Left cardiac atrium (tissue), 4 donors: ENCODE measurements around the gene ZNF12. TPM values are rescaled to one million over a fixed set of nuclear protein-coding genes. Genes with fewer than 3 reads are reported as not detected.
A peak's percentile ranks its signal among the peaks of the same experiment; 100 is the strongest.
"Not testable (repeated sequence)": the region's sequence is repeated elsewhere in the genome, so short reads cannot be mapped to it uniquely, and the experiment has no call there.

Experiments
- ATAC-seq, 2 donors: fragments of 200-7000 bp; cut with Tn5 transposase; one replicate each; pipeline ENCODE4 v1.9.1; 2020; ENCODE audit warnings: mild to moderate bottlenecking in 2 of 2, moderate library complexity in 2 of 2
- DNase-seq: peaks from one replicate; pipeline ENCODE4 v3.0.0-alpha.2; 2020
- intact Hi-C, 2 donors: fragments of 100-400 bp; cut with DNase I; formaldehyde crosslinking; loops; one replicate each; pipeline versions ENCODE4 v1.14.1 to v1.15.1; 2022 to 2023
- long read RNA-seq: library from polyadenylated mRNA; unstranded; transcript quantifications from one replicate; pipeline ENCODE4 v2.0.0, GENCODE V29; 2021
- total RNA-seq, 2 donors: library from RNA; stranded (reverse); fragmentation: NEBNext Ultra II Directional; extraction: Animal tissue kit (Norgen Biotek cat#: 25700); gene quantifications; one replicate each; pipeline ENCODE4 v1.2.1, GENCODE V29; 2021
- donor health status: DM: no; HTN: yes; CAD: no.
- donor health status: DM: no; HTN: yes; CAD: no; lungs with severe emphysema.
- donor health status: DM: yes; HTN: yes; CAD: no.
- donor health status: Dilated cardiomyopathy.

Gene ZNF12
- 10 to 100 TPM; 13.6 to 25.5 TPM for total RNA-seq
- long read RNA-seq, full-length matches to known transcripts, result 1 of 3 reads
- long read RNA-seq, partial matches to known transcripts, result 1 of 3 reads
- long read RNA-seq, other reads (novel, unspliced or antisense), result 1 of 3 reads

DNA sequence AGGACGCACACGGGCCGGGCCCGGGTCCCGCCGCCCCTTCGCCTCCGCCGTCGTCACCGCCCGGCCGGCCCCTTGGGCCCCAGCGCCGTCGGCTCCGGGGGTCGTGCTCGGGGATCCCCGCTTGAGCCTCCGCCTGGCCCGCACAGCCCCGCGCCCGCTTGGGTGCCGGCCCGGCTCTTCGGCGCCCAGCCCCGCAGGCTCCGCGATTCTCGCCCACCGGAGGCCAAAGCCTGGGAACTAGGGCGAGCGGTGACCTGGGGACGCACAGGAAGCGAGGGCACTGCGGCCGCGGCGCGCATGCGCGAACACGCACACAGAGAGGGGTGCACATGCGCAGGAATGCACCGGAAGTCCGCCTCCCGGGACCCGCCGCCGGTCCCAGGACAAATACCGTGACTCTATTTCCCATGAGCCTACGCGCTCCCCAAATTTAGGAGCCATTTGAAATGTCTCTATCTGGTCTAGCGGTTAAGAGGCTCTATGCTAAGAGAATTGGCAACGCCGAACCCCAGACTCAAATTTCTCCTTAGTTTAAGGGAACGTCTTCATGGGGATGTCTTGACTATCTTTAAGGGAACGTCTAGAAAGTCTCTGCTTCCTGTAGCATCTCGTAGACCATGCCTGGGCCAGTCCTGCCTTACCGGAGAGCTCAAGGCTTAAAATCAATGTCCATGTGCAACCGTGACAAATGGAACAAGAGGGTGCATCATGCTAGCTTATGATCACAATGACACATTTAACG lies at the start of gene ZNF12:
ZNF12 (minus strand) TSS at position 282 of the 742 bp plus-strand sequence. CDS start 1,774 bp downstream, outside the sequence.
- ATAC-seq, result peak; percentile 99
- intact Hi-C loops, result no loop called here
- peak; percentile 99 for DNase-seq

DNA sequence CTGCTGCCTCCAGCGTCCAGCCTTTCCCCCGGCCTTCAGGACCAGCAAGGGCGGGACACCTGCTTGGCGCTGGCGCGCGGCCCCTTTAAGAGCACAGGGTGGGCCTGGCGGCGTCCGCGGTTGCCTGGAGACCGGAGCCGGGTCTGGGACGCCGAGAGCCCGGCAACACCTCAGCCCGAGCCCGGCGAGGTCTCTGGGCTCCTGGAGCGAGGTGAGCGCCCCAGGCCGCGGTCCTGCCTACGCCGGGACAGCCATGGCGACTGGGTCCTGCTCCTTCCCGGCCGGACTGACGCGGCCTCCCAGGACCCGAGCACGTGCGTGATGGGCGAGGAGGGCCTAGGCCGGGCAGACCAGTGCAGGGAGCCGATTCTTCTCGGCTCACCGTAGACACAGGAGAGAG lies 47.2 kb upstream of the ZNF12 start, which contains the start of gene RSPH10B2:
RSPH10B2 (plus strand) TSS at position 140 of the 400 bp plus-strand sequence. CDS start 3,575 bp downstream, outside the sequence.
- peak; percentile 77 to 78 for ATAC-seq
- DNase-seq, intact Hi-C loops: not testable (repeated sequence)

DNA sequence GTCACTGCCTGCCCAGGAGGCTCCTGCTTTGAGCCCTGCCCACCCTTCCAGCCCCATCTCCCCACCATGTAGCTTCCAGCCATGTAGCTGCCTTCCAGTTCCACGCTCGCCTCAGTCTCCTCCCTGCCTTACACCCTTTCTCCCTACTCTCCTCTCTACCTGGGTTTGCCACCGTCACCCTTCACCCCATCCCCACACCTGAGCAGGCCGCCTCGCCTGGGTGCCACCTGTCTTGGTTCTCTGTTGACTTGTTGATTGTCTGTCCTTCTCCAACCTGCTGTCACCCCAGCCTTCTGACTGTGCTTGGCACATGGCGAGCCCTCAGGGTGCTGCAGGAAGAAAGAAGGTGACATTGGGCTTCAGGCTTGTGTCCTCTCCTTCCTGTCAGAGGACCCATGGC lies 43.4 kb upstream of the ZNF12 start:
- ATAC-seq, DNase-seq, intact Hi-C loops: not testable (repeated sequence)

GRCh38 chr7:6749335-6749734 lies 42.6 kb upstream of the ZNF12 start:
- not testable (repeated sequence) for ATAC-seq

GRCh38 chr7:6744410-6745100 lies 37.8 kb upstream of the ZNF12 start:
- intact Hi-C loops, DNase-seq, ATAC-seq: not testable (repeated sequence)

More at GRCh38 chr7:6749335-6749734, 42.6 kb upstream of the ZNF12 start:
- intact Hi-C loops, DNase-seq: not testable (repeated sequence)

DNA sequence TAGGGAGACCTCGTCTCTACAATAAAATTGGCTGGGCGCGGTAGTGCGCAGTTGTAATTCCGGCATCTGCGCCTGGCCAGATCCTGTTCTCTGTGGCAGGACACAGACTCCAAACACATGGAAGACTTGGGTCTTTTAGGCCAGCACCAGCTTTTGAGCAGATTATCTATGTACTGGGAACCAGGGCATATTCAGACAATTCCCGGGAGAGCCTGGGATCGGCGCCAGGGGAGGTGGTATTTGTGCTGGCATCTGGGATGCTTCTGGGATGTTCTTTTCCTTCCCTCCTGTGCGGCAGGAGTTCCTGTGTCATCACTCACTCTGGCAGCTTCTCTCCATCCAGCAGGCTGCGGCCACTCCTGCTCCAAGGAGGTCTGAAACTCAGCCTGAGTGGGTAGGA lies 31.7 kb upstream of the ZNF12 start:
- ATAC-seq, intact Hi-C loops, DNase-seq: not testable (repeated sequence)

- intact Hi-C loops, result no loop called here
- DNase-seq, result no peak
- ATAC-seq, result peak in 1 of 2 donors; percentile 48
Observed at GRCh38 chr7:6730343-6730633, 23.5 kb upstream of the ZNF12 start.

DNA sequence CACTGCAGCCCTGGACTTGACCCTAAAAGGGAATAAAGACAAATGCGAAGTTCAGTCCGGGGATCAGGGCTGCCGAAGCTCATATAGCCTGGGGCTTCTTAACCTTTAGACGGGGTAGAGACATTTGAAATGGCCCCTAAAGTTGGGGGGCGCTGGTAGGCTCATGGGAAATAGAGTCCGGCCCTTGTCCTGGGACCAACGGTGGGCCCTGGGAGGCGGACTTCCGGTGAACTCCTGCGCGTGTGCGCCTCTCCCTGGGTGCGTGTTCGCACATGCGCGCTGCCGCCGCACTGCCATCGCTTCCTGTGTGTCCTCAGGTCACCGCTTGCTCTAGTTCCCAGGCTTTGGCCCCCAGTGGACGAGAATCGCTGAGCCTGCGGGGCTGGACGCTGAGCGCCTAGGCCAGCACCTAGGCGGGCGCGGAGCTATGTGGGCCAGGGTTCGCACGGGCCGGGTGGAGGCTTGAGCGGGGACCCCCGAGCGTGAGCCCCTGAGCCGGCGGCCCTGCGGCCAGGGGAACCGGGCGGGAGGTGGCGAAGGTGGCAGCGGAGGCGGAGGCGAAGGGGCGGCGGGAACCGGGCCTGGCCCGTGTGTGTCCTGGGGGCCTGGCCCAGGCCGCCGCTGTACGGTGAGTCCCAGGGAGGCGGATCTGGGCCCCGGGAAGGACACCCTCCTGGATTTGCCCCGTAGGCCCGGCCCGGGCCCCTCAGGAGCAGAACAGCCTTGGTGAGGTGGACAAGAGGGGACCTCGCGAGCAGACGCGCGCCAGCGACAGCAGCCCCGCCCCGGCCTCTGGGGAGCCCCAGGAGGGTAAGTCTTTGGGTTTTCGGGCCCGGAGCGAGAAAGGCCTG lies 23.0 kb upstream of the ZNF12 start:
- ATAC-seq, result peak; percentile 100
- DNase-seq, result peak; percentile 97
- intact Hi-C loops, result no loop called here

GRCh38 chr7:6728893-6729491 lies 22.2 kb upstream of the ZNF12 start:
- ATAC-seq, intact Hi-C loops, DNase-seq: not testable (repeated sequence)

DNA sequence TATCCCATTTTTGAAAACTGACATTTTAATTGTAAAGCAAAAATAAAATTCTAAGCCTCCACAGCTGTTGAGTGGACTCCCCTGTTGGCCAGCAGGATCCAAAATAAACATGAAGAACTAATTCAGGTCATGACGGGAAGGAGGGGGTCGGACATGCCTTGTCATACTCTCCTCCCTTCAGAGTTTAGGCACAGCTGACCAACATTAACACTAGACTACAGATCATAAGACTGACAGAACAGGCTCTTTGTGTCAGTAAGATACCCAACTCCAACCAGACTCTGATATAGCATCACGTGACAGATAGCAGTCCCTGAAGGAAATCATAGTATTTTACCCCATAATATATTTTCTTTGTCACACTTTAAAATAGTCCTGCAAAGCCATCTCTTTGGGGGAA lies 20.9 kb upstream of the ZNF12 start:
- no peak for ATAC-seq
- intact Hi-C loops, result no loop called here
- DNase-seq, result no peak

GRCh38 chr7:6726341-6726740 lies 19.6 kb upstream of the ZNF12 start:
- intact Hi-C loops, ATAC-seq, DNase-seq: not testable (repeated sequence)

GRCh38 chr7:6725003-6725402 lies 18.3 kb upstream of the ZNF12 start:
- intact Hi-C loops, result no loop called here
- DNase-seq, result no peak
- ATAC-seq, result no peak

GRCh38 chr7:6724351-6724750 lies 17.6 kb upstream of the ZNF12 start:
- DNase-seq, intact Hi-C loops, ATAC-seq: not testable (repeated sequence)

GRCh38 chr7:6718124-6718523 lies 11.4 kb upstream of the ZNF12 start:
- intact Hi-C loops, result no loop called here
- no peak for DNase-seq
- no peak for ATAC-seq

GRCh38 chr7:6715898-6716297 lies 9.2 kb upstream of the ZNF12 start:
- intact Hi-C loops, ATAC-seq, DNase-seq: not testable (repeated sequence)

GRCh38 chr7:6714360-6714759 lies 7.6 kb upstream of the ZNF12 start:
- ATAC-seq (no peak), DNase-seq (no peak)
- intact Hi-C loops, result no loop called here

DNA sequence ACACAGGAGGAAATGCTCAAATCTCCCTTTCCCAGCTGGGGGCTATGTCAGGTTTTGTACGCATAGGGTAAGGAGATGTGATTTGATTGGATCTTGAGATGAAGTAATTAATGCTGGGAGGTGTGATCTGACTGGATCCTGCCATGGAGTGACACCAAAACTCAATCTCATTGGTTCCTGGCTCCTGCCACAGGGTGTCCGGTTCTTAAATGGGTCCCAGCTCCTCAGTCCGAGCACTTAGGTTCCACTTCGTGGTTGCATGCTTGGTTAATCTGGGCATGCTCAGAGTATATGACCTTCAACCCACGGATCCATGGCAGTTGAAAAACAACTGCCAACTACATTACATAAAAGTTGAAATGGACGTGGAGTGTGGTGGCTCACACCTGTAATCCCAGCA lies 3.1 kb upstream of the ZNF12 start:
- intact Hi-C loops, result no loop called here
- DNase-seq, result no peak
- ATAC-seq, result no peak

GRCh38 chr7:6708304-6708703 lies 1.6 kb upstream of the ZNF12 start:
- intact Hi-C loops, result no loop called here
- no peak for ATAC-seq
- DNase-seq, result no peak
